ENCODE measurements around the gene VSTM4. TPM values are rescaled to one million over a fixed set of nuclear protein-coding genes. Genes with fewer than 3 reads are reported as not detected.

Gene VSTM4
- total and polyA plus RNA-seq, 2 donors (not counting 1 experiment from before 2014, with no cell fraction given): not detected

DNA sequence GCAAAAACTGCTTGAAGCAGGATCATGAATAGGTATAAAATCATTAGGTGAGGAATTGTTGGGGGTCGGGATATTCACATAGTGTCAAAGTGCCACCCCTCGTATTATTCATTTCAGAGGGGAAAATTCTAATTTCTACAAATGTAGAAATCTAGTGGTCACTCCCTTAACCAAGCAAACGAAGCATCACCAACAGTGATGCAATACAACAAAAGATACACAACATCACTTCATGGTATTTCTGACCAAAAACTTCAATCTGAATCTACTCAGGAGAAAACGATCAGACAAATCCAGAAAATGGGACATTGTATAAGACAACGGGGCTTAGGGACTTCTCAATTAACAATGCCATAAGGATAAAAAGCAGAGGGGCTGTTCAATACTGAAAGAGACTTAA, 44.8 kb upstream of the VSTM4 start:
- Mint-ChIP-seq H3K27me3 (no peaks in the 10 kb centered on the region), H3K27ac (no peak overlapping the region), H3K4me3 (no peak overlapping the region), H3K4me1 (peaks cover 10% of the 10 kb centered on the region), H3K9me3 (ENCODE audit: insufficient read depth) (no peaks in the 10 kb centered on the region)
- ChIA-PET CTCF (no interaction called here), POLR2A (no interaction called here)
- Histone ChIP-seq H2AFZ (ENCODE audit: insufficient read depth, low read depth, low read length, poor library complexity, severe bottlenecking) (no peak overlapping the region), H3K4me2 (replicated peaks; ENCODE audit: low read depth, low read length, poor library complexity, severe bottlenecking) (no peak overlapping the region), H3K4me3 (ENCODE audit: control extremely low read depth in 1 of 5, extremely low read depth in 1 of 5, insufficient read depth in 1 of 5, low read depth in 2 of 5, low read length in 4 of 5) (no peak overlapping the region), H3K9me3 (ENCODE audit: control extremely low read depth in 1 of 3, control insufficient read depth in 2 of 3, insufficient read depth in 1 of 3, low read length in 2 of 3) (no peaks in the 10 kb centered on the region), H3K27ac (ENCODE audit: low read length in 2 of 2) (no peak overlapping the region), H4K20me1 (ENCODE audit: control insufficient read depth, insufficient read depth, low read length, poor library complexity, severe bottlenecking) (no peaks in the 10 kb centered on the region), H3K27me3 (replicated peaks in 1 of 4; ENCODE audit: control extremely low read depth in 1 of 4, control insufficient read depth in 3 of 4, insufficient read depth in 4 of 4, low read length in 3 of 4) (no peaks in the 10 kb centered on the region), H3K4me1 (ENCODE audit: control insufficient read depth in 2 of 2, insufficient read depth in 2 of 2, low read length in 2 of 2) (no peaks in the 10 kb centered on the region), H3K79me2 (ENCODE audit: control insufficient read depth, insufficient read depth, low read length) (no peaks in the 10 kb centered on the region), H3K36me3 (replicated peaks in 1 of 2; ENCODE audit: control extremely low read depth in 1 of 2, control insufficient read depth in 1 of 2, extremely low read depth in 1 of 2, insufficient read depth in 2 of 2, low read length in 1 of 2) (no peaks in the 10 kb centered on the region), H3K9ac (ENCODE audit: low read length) (no peak overlapping the region)
- 100% methylated on average over 1 of the region's 5 CpGs for WGBS (ENCODE audit: insufficient coverage)
- TF ChIP-seq CTCF (IDR thresholded peaks at IDR 0.05) (no peak), EZH2 (IDR thresholded peaks at IDR 0.05; ENCODE audit: borderline replicate concordance, insufficient read depth, low read depth, low read length, poor library complexity, severe bottlenecking) (no peak)
- intact Hi-C loops (cut with micrococcal nuclease): no loop called here
- ATAC-seq (ENCODE audit: low read depth) (no peak), DNase-seq (no peak)

GRCh38 chr10:49158915-49159314, 43.6 kb upstream of the VSTM4 start:
- POLR2A ChIA-PET: no interaction called here
- no peaks in the 10 kb centered on the region for H3K79me2 ChIP-seq (ENCODE audit: control insufficient read depth, insufficient read depth, low read length)
- no peak overlapping the region for H3K4me3 ChIP-seq (ENCODE audit: control extremely low read depth in 1 of 5, extremely low read depth in 1 of 5, insufficient read depth in 1 of 5, low read depth in 2 of 5, low read length in 4 of 5)
- ATAC-seq (ENCODE audit: low read depth) (no peak), DNase-seq (no peak)
- H3K27ac ChIP-seq (ENCODE audit: low read length in 2 of 2): no peak overlapping the region
- H3K27ac Mint-ChIP-seq: no peak overlapping the region
- H3K9me3 ChIP-seq (ENCODE audit: control extremely low read depth in 1 of 3, control insufficient read depth in 2 of 3, insufficient read depth in 1 of 3, low read length in 2 of 3): no peaks in the 10 kb centered on the region
- no peak for TF ChIP-seq EZH2 (IDR thresholded peaks at IDR 0.05; ENCODE audit: borderline replicate concordance, insufficient read depth, low read depth, low read length, poor library complexity, severe bottlenecking)
- TF ChIP-seq CTCF (IDR thresholded peaks at IDR 0.05): no peak
- no peaks in the 10 kb centered on the region for H3K27me3 ChIP-seq (replicated peaks in 1 of 4; ENCODE audit: control extremely low read depth in 1 of 4, control insufficient read depth in 3 of 4, insufficient read depth in 4 of 4, low read length in 3 of 4)
- no peak overlapping the region for H3K4me3 Mint-ChIP-seq
- intact Hi-C loops (cut with micrococcal nuclease): no loop called here
- no peaks in the 10 kb centered on the region for H3K27me3 Mint-ChIP-seq
- H3K36me3 ChIP-seq (replicated peaks in 1 of 2; ENCODE audit: control extremely low read depth in 1 of 2, control insufficient read depth in 1 of 2, extremely low read depth in 1 of 2, insufficient read depth in 2 of 2, low read length in 1 of 2): no peaks in the 10 kb centered on the region
- no peak overlapping the region for H3K9ac ChIP-seq (ENCODE audit: low read length)
- WGBS (ENCODE audit: insufficient coverage): no CpG with 5 or more reads among the region's 3 CpGs
- peaks cover 1% of the 10 kb centered on the region for H3K4me1 Mint-ChIP-seq
- CTCF ChIA-PET: no interaction called here
- H3K4me1 ChIP-seq (ENCODE audit: control insufficient read depth in 2 of 2, insufficient read depth in 2 of 2, low read length in 2 of 2): no peaks in the 10 kb centered on the region
- no peaks in the 10 kb centered on the region for H4K20me1 ChIP-seq (ENCODE audit: control insufficient read depth, insufficient read depth, low read length, poor library complexity, severe bottlenecking)
- H2AFZ ChIP-seq (ENCODE audit: insufficient read depth, low read depth, low read length, poor library complexity, severe bottlenecking): no peak overlapping the region
- H3K9me3 Mint-ChIP-seq (ENCODE audit: insufficient read depth): no peaks in the 10 kb centered on the region
- no peak overlapping the region for H3K4me2 ChIP-seq (replicated peaks; ENCODE audit: low read depth, low read length, poor library complexity, severe bottlenecking)

Data from B cell (primary cell).